HG03103 (cell line): ENCODE results near the gene CDCA4.

ENCODE experiments used
- ATAC-seq: cut with Tn5 transposase; IDR thresholded peaks from one replicate; pipeline ENCODE4 v1.9.1; 2021; ENCODE audit warnings: low read depth; ENCODE audit not compliant: unreplicated experiment

CDCA4 gene

DNA sequence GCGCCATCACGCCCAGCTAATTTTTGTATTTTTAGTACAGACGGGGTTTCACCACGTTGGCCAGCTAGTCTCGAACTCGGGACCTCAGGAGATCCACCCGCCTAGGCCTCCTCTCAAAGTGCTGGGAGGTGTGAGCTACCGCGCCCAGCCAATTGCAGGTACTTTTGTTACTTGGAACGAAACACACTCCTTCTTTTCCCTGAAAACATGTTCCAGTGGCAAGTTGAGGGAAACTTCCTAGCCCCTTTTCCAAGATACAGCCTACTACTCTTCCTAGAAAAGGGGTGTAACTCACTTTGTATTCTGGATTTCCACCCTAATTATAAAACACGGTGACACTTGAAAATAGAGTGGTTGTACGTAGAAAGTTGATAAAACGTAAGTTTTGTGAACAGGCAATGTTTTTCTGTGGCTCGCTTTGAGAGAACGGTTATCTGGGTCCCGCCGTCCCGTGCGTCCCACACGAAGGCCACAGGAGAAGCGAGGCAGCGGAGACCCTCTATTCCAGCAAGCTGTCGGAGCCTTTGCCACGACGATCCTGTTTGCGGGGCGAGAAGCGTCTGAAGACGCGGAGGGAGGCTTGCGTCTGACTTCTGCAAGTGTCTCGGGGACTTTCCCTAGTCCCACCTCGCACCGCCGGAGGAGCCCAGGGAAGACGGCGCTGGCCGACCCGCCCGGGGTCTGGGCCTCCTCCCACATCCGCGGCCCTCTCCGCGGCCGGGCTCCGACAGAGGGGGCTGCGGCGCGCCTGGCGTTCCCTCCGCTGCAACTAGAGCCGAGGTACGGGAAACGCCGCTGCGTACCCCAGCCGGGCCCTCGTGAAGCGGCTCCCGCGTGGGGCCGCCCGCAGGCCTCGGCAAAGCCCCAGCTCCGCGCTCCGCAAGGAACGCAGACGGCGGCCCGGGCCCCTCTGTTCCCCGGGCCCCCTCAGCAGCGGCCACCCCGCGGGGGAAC lies 745 bp downstream of the CDCA4 start:
- ATAC-seq: peak; percentile 15

DNA sequence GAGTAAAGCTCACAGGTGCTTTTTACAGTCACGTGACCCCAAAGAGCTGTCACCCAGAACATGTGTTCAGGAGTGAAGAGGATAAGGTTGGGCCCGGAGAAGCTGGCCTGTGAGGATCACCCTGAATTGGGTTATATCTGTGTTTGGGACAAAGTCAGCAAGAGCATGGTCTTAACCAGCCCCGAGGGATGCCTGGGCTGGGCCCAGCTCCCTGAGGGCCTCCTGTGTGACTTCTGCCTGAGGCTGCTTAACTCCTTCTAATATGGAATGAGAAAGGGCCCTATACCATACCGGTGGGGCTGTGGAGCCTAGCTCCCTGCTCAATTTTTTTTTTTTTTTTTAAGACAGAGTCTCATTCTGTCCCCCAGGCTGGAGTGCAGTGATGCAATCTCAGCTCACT lies 2.5 kb downstream of the CDCA4 start:
- no peak for ATAC-seq

- no peak for ATAC-seq
Observed at GRCh38 chr14:105015905-105016304, 5.0 kb downstream of the CDCA4 start.

DNA sequence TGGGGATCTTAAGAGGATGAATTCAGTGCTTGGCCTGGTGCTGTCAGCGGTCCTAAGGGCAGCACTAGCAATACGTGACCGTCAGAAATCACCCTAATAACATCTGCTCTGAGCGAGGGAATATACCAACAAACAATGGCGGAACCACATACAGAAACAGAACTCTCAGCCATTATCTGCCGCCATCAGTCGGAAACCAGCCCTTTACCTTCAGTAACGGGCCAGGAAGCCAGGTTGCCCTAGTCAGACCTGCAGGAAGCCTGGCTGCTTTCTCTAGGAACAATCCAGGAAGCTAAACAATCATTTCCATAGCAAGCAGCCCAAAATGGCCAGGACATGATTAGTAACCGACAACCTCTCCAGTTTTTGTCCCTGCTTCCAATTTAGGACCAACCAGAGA lies 5.6 kb downstream of the CDCA4 start:
- ATAC-seq: no peak

DNA sequence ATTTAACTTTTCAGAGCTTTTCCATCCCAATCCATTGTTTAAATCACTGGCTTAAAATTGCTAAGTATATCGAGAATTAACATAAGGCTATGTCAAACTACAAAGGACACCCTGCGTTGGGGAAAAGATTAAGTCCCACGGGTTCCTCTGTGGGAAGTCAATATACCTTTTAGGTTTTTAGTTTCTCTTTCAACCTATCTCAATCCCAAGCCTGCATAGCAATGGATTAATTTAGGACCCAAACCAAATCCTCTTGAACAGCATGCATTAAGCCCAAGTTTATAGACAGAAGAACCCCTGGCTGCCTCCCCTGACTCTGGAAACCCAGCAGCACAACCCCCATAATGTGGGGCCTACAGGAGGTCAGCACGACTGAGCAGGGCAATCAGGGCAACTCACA lies 6.3 kb downstream of the CDCA4 start:
- ATAC-seq: no peak

- no peak for ATAC-seq
Observed at GRCh38 chr14:105014032-105014431, 6.9 kb downstream of the CDCA4 start.

- ATAC-seq: no peak
Observed at GRCh38 chr14:105013150-105013785, 7.6 kb downstream of the CDCA4 start.

DNA sequence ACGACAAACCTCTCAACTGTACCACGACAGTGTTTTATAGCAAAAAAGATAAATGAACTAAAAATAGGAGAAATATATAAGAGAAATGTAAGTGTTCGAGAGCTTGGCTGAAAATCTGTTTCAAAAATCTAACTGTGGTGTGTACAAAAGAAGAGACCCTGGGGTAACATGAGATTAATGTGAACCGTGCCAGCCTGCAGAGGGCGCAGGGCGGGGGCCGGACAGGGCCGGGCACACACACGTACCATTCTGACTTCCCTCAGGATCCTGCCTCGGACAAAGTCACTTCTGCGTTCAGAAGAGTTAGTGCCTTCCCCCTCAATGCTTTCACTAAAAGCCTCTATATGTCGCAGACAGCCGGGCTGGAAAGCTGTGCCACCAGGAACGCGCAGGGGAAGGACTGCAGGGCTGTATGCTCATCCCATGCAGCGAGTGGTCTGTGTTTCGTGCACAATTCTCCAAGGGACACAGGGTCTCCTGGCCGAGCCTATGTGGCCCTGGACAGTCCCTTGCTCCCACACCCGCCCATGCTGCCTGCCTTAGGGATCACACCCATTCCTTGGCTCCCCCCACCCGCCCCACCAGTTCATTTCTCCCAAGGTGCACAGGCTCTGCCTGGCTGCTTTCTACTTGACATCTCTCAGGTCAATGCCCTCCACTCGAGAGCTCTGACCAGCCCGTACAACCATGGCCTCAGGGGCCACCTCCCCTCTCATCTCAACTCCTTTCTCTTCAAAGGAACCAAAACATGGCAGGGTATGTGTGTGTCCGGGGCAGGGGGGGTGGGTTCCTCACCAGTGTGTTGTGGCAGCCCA lies 8.5 kb downstream of the CDCA4 start:
- no peak for ATAC-seq

DNA sequence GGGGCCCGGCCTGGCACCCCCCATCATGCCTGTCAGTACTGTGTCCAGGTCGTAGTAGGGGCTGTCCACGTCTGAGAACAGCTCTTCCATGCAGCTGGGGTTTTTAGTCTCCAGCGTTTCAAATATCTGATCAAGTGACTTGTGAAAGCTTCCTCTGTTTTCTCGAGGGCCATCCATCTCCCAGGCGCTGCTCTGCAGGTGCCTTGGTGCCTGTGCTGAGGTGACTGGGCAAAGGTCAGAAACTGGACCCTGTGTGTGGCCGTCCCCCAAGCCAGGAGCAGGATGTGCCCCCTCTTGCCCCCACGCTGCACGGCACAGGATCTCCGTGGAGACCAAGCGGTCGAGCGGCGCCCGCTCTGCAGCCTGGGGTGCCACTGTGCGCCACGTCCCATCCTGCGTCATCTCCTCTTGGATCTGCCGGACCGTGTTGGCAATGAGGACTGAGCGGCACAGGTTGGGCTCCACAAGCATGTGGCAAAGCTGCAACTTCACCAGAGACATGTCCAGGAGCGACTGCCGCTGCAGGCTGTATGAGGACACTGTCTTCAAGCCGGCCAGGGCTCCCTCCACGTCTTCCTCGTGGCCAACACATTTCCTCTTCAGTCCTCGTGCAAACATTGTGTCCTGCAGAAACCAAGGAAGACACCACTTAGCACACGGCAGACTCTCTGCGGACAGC lies 9.4 kb downstream of the CDCA4 start:
- ATAC-seq: no peak

GRCh38 chr14:105010891-105011291 lies 10.0 kb downstream of the CDCA4 start:
- ATAC-seq: no peak

GRCh38 chr14:105010106-105010505 lies 10.8 kb downstream of the CDCA4 start:
- no peak for ATAC-seq

DNA sequence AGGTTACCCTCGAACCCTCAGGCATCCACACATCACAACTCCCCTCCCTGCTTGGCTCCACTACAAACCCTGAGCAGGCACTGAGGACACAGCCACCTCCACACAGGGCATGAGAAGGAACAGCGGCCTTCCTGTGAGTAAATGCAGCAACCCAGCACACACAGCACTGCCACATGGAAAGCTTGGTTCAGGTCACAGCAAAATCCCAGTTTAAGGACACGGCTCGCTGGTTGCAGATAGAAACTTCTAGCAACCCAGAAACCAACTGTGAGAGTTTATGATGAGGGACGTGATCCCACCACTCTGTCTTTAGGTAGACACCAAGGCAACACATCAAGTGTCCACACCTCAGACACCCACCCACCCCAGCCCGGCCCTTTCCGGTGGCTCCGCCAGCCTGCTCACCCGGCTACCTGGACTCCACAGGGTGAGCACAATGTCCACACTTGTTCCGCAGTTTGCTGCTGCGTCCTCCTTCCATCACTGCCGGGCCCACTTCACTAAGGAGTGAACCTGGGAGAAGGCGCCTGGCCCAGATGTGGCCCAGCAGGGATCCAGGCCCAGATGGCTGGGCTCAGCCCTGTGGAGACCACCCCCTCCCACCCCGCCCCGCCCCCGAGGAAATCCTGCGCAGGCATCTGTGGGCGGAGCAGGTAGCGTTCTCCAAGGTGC lies 13.2 kb downstream of the CDCA4 start:
- no peak for ATAC-seq

DNA sequence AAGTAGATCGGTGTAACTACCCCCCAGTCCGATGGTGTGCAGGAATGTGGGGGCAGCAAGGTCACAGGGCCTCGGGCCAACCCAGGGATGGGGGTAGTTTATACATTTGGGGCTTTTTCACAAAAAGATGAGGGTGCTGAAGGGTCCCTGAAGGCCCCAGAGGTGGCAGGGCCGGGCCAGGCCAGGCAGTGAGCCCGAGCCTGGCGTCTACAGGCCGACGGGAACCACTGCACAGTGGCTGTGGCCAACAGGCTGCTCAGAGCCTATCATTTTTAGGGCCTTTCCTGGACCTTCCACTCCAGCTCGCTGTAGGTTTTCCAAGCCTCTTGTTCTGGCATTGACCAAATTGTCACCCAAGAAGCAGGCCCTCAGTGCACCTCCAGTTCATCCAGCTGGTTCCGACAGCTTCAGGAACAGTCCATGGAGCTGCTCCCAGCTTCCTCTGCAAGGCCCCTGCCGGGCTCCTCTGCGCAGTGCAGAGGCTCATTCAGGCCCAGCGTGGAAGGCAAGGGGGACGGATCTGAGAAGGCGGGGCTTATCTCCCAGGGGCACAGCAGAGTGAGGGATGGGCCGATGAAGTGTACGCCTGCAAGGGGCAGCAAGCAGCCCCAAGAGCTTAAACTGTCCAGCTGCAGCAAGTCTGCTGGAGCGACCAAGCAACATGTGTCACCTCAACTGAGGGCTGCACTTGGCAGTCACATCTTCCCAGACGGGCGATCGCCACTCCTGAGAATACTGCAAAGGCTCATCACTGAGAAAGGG lies 13.9 kb downstream of the CDCA4 start:
- no peak for ATAC-seq

GRCh38 chr14:105005929-105006830 lies 14.7 kb downstream of the CDCA4 start:
- ATAC-seq: no peak

GRCh38 chr14:105005329-105005928 lies 15.5 kb downstream of the CDCA4 start:
- ATAC-seq: no peak

DNA sequence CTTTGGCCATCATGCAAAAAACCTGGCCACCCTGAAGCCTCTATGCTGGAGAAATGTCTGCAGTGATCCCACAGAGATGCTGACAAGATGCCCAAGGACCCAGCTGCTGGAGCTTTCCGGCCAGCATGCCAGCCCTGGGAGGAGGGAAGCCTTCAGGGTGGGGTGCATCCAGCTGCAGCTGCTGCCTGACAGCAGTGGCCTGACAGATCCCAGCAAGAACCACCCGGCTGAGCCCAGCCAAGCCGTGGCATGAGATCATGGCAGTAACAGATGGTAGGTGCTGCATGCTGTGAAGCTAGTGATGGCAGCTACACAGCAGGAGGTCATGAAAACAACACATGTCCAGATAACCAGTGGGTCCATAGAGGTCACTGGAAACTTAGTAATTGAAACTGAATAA lies 21.5 kb downstream of the CDCA4 start:
- ATAC-seq: no peak

- no peak for ATAC-seq
Observed at GRCh38 chr14:104998801-104999200, 22.1 kb downstream of the CDCA4 start.

DNA sequence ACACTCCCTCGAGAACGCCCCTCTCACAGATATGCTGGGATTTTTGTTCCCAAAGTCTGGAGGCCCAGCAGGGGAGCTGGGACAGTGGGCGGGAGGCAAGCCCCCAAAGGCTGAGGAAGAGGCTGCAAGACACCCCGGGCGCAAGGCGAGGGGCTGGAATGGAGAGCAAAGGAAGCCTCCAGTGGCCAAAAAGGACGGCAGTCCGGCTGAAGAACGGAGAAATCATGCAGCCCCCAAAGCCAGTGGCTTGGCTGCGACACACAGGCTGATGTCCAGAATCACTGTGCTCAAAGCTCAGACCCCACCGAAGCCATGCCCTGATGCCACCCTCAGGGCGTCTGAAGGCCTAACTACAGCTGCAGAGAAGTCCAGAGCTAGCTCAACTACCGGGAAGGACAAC lies 24.4 kb downstream of the CDCA4 start:
- ATAC-seq: no peak
